Measurements from ENCODE around the gene NFKBIB. TPM values are rescaled to one million over a fixed set of nuclear protein-coding genes. Genes with fewer than 3 reads are reported as not detected.

Gene NFKBIB
- total and polyA plus RNA-seq, 2 of the 8 experiments (the other 6 are each of a cell fraction or from before 2014, with no cell fraction given), result 37.3 to 44.1 TPM

DNA sequence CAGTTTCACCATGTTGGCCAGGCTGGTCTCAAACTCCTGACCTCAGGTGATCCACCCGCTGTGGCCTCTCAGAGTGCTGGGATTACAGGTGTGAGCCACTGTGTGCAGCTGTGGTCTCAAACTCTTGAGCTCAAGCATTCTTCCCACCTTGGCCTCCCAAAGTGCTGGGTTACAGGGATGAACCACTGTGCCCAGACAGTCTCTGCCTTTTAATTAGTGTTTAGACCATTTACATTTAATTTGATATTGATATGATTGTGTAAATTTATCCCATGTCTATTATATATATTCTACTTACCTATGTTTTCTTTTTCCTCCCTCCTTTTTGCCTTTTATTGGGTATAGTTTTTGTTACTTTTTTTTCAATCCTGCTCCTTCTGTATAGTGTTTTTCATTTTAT, 1.9 kb downstream of the NFKBIB start:
- Histone ChIP-seq H3K9ac (replicated peaks in 1 of 4; ENCODE audit: extremely low read depth in 1 of 4, low read depth in 3 of 4, low read length in 3 of 4) (no peak overlapping the region; a peak in 1 of 7 replicates), H3K14ac (ENCODE audit: insufficient read length) (no peak overlapping the region), H3K56ac (replicated peaks; ENCODE audit: insufficient read length, low read depth, low read length) (no peak overlapping the region), H2AK5ac (ENCODE audit: low read depth, low read length) (no peak overlapping the region), H3K79me2 (ENCODE audit: control insufficient read depth in 1 of 2, insufficient read depth in 2 of 2, low read length in 2 of 2) (peaks cover 0 to 16% of the 10 kb centered on the region in 2 experiments; a peak in 2 of 4 replicates), H3K27ac (ENCODE audit: low read depth, low read length) (no peak overlapping the region), H4K5ac (ENCODE audit: insufficient read length, low read depth, low read length) (no peak overlapping the region), H3K27me3 (replicated peaks in 1 of 4; ENCODE audit: control insufficient read depth in 3 of 4, extremely low read depth in 1 of 4, insufficient read depth in 3 of 4, low read length in 3 of 4) (peaks cover 0 to 9% (median 4%) of the 10 kb centered on the region in 4 experiments; a peak in 3 of 7 replicates), H3K36me3 (ENCODE audit: control insufficient read depth in 2 of 4, insufficient read depth in 4 of 4, low read length in 3 of 4) (peaks cover 0 to 9% (median 1%) of the 10 kb centered on the region in 4 experiments; a peak in 2 of 8 replicates), H2BK20ac (ENCODE audit: low read length) (no peak overlapping the region), H3K23ac (ENCODE audit: insufficient read length) (no peak overlapping the region), H2BK12ac (ENCODE audit: low read depth, low read length) (no peak overlapping the region), H3K4ac (replicated peaks; ENCODE audit: insufficient read length, low read depth, low read length) (no peak overlapping the region), H2BK5ac (ENCODE audit: low read depth, low read length) (no peak overlapping the region), H3K4me2 (ENCODE audit: insufficient read depth in 1 of 2, low read depth in 2 of 2, low read length in 2 of 2) (no peak overlapping the region), H3K4me3 (ENCODE audit: extremely low read depth in 1 of 4, insufficient read depth in 2 of 4, low read depth in 3 of 4, low read length in 4 of 4) (no peak overlapping the region), H3K79me1 (ENCODE audit: low read depth, low read length) (no peaks in the 10 kb centered on the region; the same call in 1 of the 2 replicates), H4K20me1 (replicated peaks in 1 of 2; ENCODE audit: control insufficient read depth in 1 of 2, insufficient read depth in 2 of 2, low read length in 2 of 2) (peaks cover 0 to 3% of the 10 kb centered on the region in 2 experiments), H2BK15ac (ENCODE audit: low read length) (no peak overlapping the region), H3K23me2 (ENCODE audit: low read depth, low read length) (peaks cover 13% of the 10 kb centered on the region; the same call in 1 of the 2 replicates), H4K8ac (ENCODE audit: extremely low read depth, insufficient read depth, low read length) (no peak overlapping the region), H3K18ac (ENCODE audit: extremely low read depth, low read length) (no peak overlapping the region), H2BK120ac (replicated peaks; ENCODE audit: low read depth, low read length) (no peak overlapping the region), H2AFZ (ENCODE audit: low read length) (no peak overlapping the region), H3K9me3 (ENCODE audit: insufficient read depth in 2 of 2, low read depth in 1 of 2, low read length in 1 of 2) (0 out of 4 replicates have a peak, but pooled peaks cover 0 to 2% of the 10 kb centered on the region in 2 experiments), H3K4me1 (replicated peaks in 1 of 4; ENCODE audit: control insufficient read depth in 3 of 4, insufficient read depth in 4 of 4, low read length in 3 of 4) (peaks cover 0 to 9% (median 3%) of the 10 kb centered on the region in 4 experiments; a peak in 4 of 7 replicates), H4K91ac (replicated peaks; ENCODE audit: insufficient read length, low read length) (no peak overlapping the region)
- no peak for DNase-seq (ENCODE audit: low read depth in 1 of 2, low spot score in 2 of 2)
- TF ChIP-seq, protein P1, sequence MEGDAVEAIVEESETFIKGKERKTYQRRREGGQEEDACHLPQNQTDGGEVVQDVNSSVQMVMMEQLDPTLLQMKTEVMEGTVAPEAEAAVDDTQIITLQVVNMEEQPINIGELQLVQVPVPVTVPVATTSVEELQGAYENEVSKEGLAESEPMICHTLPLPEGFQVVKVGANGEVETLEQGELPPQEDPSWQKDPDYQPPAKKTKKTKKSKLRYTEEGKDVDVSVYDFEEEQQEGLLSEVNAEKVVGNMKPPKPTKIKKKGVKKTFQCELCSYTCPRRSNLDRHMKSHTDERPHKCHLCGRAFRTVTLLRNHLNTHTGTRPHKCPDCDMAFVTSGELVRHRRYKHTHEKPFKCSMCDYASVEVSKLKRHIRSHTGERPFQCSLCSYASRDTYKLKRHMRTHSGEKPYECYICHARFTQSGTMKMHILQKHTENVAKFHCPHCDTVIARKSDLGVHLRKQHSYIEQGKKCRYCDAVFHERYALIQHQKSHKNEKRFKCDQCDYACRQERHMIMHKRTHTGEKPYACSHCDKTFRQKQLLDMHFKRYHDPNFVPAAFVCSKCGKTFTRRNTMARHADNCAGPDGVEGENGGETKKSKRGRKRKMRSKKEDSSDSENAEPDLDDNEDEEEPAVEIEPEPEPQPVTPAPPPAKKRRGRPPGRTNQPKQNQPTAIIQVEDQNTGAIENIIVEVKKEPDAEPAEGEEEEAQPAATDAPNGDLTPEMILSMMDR (IDR thresholded peaks at IDR 0.05; ENCODE audit: control extremely low read depth in 1 of 3, insufficient read depth in 1 of 3, low read depth in 1 of 3, low read length in 3 of 3), result no peak
- TF ChIP-seq SP2 (IDR thresholded peaks at IDR 0.05; ENCODE audit: low read length) (no peak), TBP (IDR thresholded peaks at IDR 0.05; ENCODE audit: low read depth, low read length) (no peak), HDAC2 (IDR thresholded peaks at IDR 0.05; ENCODE audit: borderline replicate concordance in 1 of 2, low read depth in 2 of 2, low read length in 2 of 2) (no peak), EP300 (IDR thresholded peaks at IDR 0.05; ENCODE audit: borderline replicate concordance in 1 of 2, low read depth in 2 of 2, low read length in 2 of 2) (no peak), EZH2 (IDR thresholded peaks at IDR 0.05; ENCODE audit: low read depth, low read length, severe bottlenecking) (no peak), PHF8 (conservative IDR thresholded peaks at IDR 0.05; ENCODE audit: low read depth, low read length) (no peak), FOSL1 (IDR thresholded peaks at IDR 0.05; ENCODE audit: insufficient read depth, low read depth, low read length) (no peak)
- CTCF ChIA-PET (ENCODE audit: partially characterized antibody), result interaction anchor here (1.1 to 2.3 kb wide), 2 partner anchors 15 to 16 kb away, joined by 3 to 5 read pairs; no protein-coding TSS in a partner anchor
- no peak for FAIRE-seq
- POLR2A ChIA-PET (ENCODE audit: partially characterized antibody), result interaction anchor here (0.6 to 2.5 kb wide), 4 partner anchors 10 to 479 kb away, joined by 3 to 11 read pairs (median 4); partner anchors contain the start of gene CCER2
- WGBS, 2 experiments (ENCODE audit: extremely low coverage in 1 of 2, insufficient coverage in 1 of 2, insufficient read length in 1 of 2, insufficient replicate concordance in 2 of 2, low coverage in 1 of 2, low lambda C conversion rate in 2 of 2, missing lambda C conversion rate in 1 of 2), result 100% methylated on average over 1 of the region's 1 CpG; no CpG with 5 or more reads in 1 of the 2 experiments

Data from H1 (cell line).